GM20000 (cell line): ENCODE measurements around the gene VASH2.
A peak's percentile ranks its signal among the peaks of the same experiment; 100 is the strongest.

Source experiments
- DNase-seq: peaks from one replicate; pipeline ENCODE4 v3.0.0; 2012; ENCODE audit warnings: low spot score
- TF ChIP-seq, protein P1 (sequence below): IDR thresholded peaks from 2 replicates; pipeline ENCODE4 v1.5.1; 2012; ENCODE audit warnings: mild to moderate bottlenecking, control low read depth; ENCODE audit errors: extremely low read depth, missing control alignments

The VASH2 gene

DNA sequence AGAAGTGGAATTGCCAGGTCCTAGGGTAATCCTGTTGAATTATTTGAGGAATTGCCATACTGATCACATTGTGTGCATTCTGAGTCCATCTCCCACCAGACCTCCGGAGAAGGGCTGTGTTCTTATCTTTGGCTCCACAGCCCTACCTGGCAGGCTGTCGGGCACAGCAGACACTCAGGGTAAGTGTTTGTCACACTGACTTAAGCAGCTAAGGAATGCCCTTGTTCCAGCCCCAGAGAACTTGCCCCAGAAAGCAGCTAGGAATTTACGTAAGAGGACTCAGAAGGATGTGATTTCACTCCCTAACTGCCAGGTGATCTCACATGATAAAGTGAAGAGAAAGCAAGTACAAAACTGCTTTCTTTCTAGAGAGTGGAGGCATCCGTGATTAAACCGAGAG is 21.0 kb downstream of the VASH2 start:
- TF ChIP-seq, protein P1, sequence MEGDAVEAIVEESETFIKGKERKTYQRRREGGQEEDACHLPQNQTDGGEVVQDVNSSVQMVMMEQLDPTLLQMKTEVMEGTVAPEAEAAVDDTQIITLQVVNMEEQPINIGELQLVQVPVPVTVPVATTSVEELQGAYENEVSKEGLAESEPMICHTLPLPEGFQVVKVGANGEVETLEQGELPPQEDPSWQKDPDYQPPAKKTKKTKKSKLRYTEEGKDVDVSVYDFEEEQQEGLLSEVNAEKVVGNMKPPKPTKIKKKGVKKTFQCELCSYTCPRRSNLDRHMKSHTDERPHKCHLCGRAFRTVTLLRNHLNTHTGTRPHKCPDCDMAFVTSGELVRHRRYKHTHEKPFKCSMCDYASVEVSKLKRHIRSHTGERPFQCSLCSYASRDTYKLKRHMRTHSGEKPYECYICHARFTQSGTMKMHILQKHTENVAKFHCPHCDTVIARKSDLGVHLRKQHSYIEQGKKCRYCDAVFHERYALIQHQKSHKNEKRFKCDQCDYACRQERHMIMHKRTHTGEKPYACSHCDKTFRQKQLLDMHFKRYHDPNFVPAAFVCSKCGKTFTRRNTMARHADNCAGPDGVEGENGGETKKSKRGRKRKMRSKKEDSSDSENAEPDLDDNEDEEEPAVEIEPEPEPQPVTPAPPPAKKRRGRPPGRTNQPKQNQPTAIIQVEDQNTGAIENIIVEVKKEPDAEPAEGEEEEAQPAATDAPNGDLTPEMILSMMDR: no peak
- no peak for DNase-seq

DNA sequence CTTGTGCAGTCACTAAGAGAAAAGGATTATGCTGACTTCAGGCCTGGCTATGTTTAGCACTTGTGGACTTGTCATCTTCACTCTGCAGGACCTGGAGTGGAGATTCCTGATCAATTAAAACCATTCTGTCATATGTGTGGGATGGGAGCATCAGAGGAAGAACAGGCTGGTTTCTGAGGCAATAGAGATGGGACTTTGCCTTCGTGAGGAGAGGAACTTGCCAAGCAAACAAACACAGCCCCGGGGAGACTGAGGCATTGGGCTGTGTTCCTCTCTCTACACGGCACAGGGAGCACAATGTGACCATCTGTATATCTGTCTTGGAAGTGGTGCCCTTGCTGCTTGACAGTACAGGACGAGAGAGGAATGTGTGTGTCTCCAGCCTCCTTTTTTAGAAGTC is 23.1 kb downstream of the VASH2 start:
- DNase-seq: no peak
- TF ChIP-seq, protein P1: no peak

DNA sequence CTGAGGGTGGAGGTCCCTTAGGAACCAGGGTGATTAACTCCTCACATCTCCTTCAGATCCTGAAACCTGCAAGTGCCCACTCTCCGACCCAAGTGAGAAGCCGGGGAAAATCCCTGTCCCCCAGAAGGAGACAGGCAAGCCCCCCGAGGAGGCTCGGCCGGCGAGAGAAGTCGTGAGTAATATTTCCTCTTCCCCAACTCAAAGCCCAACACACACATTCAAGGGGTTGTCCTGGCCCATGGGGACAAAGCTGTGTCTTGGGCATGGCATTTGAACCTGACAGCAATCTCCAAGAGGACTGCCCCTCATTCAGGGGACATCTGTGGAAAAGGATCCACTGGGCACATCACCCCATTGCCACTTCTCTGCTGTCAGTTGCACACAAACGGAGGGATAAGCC is 23.6 kb downstream of the VASH2 start:
- no peak for DNase-seq
- TF ChIP-seq, protein P1: no peak

DNA sequence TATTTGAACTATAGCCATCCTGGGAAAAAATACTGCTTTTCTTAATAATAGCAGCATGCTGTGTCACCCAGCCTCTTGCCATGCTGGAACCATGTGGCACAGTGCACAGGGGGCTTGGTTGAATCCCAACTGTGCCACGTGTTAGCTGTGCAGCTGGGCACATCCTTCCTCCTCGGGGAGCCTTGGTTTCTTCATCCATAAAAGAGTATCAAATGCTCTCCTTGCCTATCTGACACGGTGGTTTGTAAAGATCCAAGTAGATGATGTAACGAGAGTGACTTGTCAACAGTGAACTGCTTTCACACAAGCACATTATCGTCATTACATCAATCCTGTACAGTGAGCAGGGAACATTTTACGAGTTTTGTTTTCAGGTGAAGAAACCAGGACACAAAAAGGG is 24.4 kb downstream of the VASH2 start:
- no peak for DNase-seq

DNA sequence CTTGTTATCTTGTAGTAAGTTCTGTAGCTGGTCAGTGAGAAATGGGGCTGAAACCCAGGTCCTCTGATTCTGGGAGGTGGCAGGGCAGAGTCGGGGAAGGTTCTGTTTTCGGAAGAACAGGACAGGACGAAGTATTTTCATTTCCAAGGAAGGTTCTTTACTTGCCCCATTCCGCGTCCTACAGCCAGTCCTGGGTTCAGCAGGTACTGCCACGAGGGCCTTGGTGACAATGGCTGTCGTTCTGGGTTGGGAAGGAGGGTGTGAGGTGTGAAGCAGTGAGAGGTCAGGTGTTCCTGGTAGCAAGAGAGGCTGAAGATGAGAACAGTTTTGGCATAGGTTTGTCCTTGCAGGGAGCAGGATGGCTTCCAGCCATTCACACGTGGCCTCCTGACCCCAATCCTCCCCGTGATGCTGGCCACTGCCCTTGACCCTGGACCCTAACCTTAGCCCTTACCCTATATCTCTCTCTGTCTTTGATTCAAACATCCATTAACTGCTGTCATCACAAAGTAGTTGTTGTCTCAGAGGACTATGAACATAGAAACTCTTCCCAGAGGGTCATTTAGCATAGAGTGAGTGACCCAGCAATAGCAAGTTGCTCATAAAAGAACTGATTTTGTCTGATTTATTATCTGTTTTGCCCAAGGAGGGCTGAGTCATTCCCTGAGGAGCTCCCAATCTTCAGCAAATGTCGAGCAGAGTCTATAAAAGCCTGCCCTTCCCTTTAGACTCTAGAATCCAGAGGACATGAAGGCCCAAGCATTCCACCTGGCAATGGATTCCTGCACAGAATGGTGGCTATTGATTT is 25.0 kb downstream of the VASH2 start:
- no peak for DNase-seq

More for the DNA sequence above, 24.4 kb downstream of the VASH2 start:
- TF ChIP-seq, protein P1: no peak

DNA sequence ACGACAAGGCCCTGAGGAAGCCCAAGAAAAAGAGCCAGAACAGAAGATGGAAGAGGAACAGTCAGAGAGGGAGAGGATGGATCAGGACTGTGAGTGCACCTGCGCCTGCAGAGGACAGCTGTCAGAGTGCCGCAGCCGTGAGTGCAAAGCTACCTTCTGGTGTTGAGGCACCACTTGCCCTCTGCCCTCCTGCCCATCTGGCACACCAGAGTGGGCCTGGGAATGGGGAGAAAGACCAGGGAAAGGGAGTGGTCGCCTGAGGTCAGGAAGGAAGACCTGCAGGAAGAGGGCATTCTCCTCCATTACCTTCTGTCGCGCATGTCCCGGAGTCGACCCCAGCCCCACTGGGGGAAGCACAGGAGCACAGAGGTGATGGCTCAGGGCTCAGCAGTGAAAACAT is 26.2 kb downstream of the VASH2 start:
- DNase-seq: no peak
- TF ChIP-seq, protein P1: no peak

More for the DNA sequence above, 25.0 kb downstream of the VASH2 start:
- TF ChIP-seq, protein P1: no peak

DNA sequence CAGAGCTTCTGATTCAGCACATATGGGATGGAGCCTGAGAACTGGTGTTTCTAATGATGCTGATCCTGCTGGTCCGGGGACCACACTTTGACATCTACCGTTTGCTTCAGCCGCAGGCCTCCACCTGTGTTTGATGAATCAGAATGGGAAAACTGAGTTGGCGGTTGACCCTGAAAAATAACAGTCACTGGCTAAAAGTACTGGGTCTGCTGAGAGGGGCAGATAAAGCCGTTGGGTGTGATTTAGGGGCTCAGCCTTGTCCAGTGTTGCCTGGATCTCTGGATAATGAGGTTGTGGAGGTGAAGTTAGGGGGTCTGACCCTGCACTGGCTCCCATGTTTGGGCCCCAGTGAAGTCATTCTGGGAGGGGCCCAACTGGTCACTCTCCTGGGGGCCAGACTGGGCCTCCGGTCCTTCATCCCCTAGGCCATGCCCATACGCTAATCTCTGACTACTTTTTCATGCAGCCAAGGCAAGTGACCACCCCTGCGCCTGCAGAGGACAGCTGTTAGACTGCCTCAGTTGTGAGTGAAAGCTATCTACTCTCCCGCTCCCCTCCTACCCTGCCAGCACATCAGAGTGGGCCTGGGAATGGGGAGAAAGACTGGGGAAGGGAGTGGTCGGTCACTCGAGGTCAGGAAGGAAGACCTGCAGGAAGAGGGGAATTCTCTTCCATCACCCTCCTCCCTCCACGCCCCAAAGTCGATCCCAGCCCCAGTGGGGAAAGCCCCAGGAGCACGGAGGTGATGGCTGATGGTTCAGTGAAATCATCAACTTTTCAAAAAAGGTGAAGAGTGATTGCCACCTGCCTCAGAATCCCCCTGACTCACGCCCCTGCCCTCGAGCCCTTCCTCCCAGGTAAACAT is 27.7 kb downstream of the VASH2 start:
- TF ChIP-seq, protein P1: no peak

More for the DNA sequence above, 27.7 kb downstream of the VASH2 start:
- peak; percentile 55 for DNase-seq
